ENCODE data around the gene ASTN2.

Gene ASTN2

DNA sequence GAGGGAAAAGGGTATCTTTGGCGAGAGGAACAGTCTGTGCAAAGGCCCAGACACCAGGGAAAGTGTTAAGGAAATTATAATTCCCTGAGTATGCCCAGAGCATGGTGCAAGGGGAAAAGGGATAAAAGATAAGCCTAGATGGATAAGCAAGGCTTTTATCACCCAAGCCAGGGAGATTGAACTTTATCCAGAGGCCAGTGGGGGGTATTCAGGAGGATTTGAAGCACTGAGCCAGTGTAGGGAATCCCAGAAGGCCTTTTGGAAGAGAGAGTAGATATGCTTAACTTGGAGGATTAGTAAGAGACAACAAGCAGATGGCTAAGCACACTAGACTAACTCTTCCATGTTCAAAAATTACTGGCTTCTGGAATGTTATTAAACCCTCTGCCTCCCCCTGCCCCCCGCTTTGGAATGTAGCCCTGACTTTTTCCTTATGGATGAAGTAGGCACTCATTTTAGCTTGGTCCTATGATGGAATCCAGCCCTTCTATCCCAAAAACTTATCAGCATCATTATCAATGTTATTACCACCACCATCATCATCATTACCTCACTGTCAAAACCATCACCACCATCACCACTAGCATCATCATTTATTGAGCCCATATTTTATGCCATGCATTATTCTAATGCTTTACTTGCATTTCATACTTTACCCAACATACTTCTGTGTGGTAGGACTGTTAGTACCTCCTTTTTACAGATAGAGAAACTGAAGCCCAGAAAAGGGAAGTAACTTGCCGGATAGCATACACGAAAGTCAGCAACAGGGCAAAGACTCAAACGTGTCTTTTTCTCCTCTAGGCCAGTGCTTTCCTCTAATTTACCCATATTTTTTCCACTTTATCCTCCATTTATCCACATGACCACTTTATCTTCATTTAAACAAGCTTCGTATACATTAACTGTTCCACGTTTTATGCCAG is 1024.3 kb downstream of the ASTN2 start:
- Histone ChIP-seq H2AFZ (ENCODE audit: low read depth, low read length) (no peak overlapping the region), H3K4me3 (ENCODE audit: low read length) (no peak overlapping the region), H3K27me3 (ENCODE audit: insufficient read depth, low read length) (no peaks in the 10 kb centered on the region), H3K36me3 (ENCODE audit: insufficient read depth, low read length) (peaks cover under 1% of the 10 kb centered on the region), H3K4me1 (ENCODE audit: insufficient read depth, low read length) (peaks cover 11% of the 10 kb centered on the region), H3K9me3 (ENCODE audit: low read length) (no peaks in the 10 kb centered on the region)

DNA sequence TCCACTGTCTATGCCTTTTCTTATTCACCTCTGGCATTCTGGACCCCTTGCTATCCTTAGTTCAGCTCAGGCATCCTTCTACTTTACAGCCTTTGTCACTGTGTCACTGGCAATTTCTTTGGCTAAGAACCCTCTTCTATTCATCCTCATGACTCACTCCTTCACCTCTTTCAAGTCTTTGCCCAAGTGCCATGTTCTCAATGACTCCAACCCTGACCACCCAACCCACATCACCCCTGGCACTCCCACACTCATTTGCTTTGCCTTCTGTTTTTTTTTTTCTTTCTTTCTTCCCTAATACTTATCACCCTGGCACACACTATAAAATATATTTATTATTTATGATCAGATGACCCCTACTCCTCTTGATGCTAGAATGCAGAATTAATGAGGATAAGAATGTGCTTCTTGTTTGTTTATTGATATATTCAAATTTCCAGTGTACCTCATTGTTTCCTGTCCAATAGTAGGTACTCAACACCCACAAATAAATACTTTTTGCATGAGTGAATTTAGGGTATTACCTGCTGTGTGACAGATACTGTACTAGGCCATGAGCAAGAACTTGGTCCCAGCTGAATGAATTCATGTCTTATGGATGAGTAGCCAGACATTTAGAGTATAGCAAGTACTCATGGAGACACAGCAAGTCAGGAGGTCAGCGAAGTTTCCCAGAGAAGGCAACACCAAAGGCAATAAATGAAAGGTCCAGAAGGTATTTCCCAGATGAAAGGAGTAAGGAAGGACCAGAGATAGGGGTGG is 1025.1 kb downstream of the ASTN2 start:
- H3K9me3 ChIP-seq (ENCODE audit: low read length) = no peaks in the 10 kb centered on the region
- H3K4me3 ChIP-seq (ENCODE audit: low read length) = no peak overlapping the region
- H3K36me3 ChIP-seq (ENCODE audit: insufficient read depth, low read length) = peaks cover 3% of the 10 kb centered on the region
- no peak overlapping the region for H2AFZ ChIP-seq (ENCODE audit: low read depth, low read length)
- H3K27me3 ChIP-seq (ENCODE audit: insufficient read depth, low read length) = no peaks in the 10 kb centered on the region
- peaks cover 4% of the 10 kb centered on the region for H3K4me1 ChIP-seq (ENCODE audit: insufficient read depth, low read length)

DNA sequence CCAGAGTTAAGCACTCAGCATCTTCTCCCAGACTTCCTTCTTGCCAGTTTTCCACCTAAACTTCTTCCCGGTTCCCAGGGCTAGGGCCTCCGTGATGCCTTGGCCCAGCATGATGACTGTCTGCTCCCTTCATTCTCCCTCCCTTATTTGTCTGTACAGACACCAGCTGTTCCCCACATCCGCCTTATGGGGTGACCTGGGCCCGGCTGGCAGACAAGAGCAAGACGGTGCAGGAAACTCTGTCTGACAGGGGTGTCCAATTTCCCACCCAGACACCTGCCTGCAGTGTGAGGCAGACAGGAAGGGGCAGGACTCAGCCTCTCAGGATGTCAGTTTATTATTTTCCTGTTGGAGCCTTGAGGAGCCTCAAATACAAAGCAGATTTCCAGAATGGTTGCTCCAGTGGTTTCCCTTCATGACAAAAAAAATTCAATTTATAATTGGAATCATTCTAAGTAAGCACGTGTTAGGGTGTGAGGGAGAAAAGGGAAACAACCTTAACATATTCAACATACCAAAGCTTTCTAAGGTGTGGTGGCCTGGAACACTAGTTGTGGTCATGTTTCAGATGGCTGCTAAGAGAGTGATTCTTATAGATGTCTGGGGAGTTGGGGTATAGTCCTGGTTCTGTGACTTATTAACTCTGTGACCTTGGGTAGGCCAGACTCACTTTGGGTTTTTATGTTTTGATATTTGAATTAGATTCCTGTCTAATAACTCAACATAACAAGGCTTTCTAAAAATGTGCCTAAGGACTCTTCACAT is 1026.7 kb downstream of the ASTN2 start:
- Histone ChIP-seq H3K27me3 (ENCODE audit: insufficient read depth, low read length) (no peaks in the 10 kb centered on the region), H2AFZ (ENCODE audit: low read depth, low read length) (no peak overlapping the region), H3K4me3 (ENCODE audit: low read length) (no peak overlapping the region), H3K36me3 (ENCODE audit: insufficient read depth, low read length) (peaks cover 3% of the 10 kb centered on the region), H3K9me3 (ENCODE audit: low read length) (no peaks in the 10 kb centered on the region), H3K4me1 (ENCODE audit: insufficient read depth, low read length) (no peaks in the 10 kb centered on the region)

DNA sequence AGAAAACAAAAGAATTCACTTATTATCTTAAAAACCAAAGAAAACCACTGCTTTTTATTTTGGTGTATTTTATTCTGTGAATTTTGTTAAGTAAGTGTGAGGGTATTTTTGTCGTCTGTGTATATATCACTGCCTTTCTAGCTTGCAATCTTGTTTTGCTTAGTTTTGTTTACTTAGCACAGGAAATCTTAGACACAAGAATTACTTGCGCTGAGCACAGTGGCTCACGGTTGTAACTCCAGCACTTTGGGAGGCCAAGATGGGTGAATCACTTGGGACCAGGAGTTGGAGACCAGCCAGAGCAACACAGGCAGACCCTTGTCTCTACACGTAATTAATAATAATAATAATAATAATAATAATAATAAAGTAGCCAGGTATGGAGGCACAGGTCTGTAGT is 1030.9 kb downstream of the ASTN2 start:
- H3K36me3 ChIP-seq (ENCODE audit: insufficient read depth, low read length) = peaks cover 5% of the 10 kb centered on the region

DNA sequence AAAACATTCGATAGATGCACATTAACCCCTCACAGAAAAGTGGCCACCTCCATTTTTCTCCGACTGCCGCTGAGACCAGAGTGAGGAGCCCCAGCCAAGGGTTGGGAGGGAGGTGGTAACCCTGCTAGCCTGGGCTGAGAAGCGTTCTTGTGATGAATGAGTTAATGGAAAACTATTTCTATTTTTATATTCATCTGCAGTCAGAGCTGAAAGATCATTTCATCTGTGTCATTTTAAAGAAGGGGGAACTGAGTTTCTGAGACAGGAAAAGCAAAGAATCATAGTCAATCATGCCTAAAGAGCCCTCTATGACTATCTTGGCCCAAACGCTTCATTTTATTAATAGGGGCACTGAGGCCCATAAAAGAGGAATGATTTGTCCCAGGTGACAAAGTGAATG is 1031.7 kb downstream of the ASTN2 start:
- Histone ChIP-seq H3K27me3 (ENCODE audit: insufficient read depth, low read length) (no peaks in the 10 kb centered on the region), H3K4me1 (ENCODE audit: insufficient read depth, low read length) (no peaks in the 10 kb centered on the region), H3K36me3 (ENCODE audit: insufficient read depth, low read length) (peaks cover 9% of the 10 kb centered on the region), H2AFZ (ENCODE audit: low read depth, low read length) (no peak overlapping the region), H3K4me3 (ENCODE audit: low read length) (no peak overlapping the region), H3K9me3 (ENCODE audit: low read length) (no peaks in the 10 kb centered on the region)

More for the DNA sequence above, 1030.9 kb downstream of the ASTN2 start:
- Histone ChIP-seq H3K4me1 (ENCODE audit: insufficient read depth, low read length) (no peaks in the 10 kb centered on the region), H3K9me3 (ENCODE audit: low read length) (no peaks in the 10 kb centered on the region), H2AFZ (ENCODE audit: low read depth, low read length) (no peak overlapping the region), H3K27me3 (ENCODE audit: insufficient read depth, low read length) (no peaks in the 10 kb centered on the region), H3K4me3 (ENCODE audit: low read length) (no peak overlapping the region)

DNA sequence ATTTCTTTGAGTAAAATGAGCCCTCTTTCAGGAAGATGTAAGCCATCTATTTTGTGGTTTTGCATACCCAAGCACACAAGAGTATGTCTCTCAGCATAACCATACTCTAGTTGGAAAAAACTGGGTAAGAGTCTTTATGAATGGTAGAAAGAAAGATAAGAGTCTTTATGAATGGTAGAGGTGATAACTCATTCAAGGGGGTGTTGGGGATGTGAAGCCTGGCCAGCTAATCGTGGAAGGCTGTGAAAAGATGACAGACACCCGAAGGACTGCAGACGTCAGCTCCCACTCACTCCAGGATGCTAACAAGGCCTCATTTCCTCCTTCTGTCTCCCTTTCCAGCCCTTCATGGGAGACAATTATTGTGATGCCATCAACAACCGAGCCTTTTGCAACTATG is 1032.8 kb downstream of the ASTN2 start:
- Histone ChIP-seq H3K36me3 (ENCODE audit: insufficient read depth, low read length) (peaks cover 9% of the 10 kb centered on the region), H3K9me3 (ENCODE audit: low read length) (no peaks in the 10 kb centered on the region), H3K27me3 (ENCODE audit: insufficient read depth, low read length) (no peaks in the 10 kb centered on the region), H3K4me3 (ENCODE audit: low read length) (no peak overlapping the region), H2AFZ (ENCODE audit: low read depth, low read length) (no peak overlapping the region), H3K4me1 (ENCODE audit: insufficient read depth, low read length) (no peaks in the 10 kb centered on the region)

DNA sequence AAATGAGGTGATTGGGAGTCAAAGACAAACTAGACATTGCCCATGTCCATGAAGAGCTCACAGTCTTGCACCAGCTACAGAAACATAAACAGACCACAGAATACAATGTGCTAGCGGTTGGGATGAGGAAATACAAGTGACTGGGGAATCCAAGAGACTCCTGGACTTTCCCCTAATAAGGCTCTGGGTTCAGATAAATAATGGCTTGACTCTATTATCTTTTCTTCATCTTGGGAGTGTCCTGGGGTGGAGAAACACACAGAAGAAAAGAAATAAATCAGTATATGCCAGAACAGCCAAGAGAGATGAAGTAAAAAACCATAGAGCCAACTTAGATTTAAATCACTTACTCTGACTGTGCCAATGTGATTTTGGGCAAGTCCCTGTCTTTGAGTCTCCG is 1033.5 kb downstream of the ASTN2 start:
- no peak overlapping the region for H2AFZ ChIP-seq (ENCODE audit: low read depth, low read length)
- peaks cover 9% of the 10 kb centered on the region for H3K36me3 ChIP-seq (ENCODE audit: insufficient read depth, low read length)
- no peak overlapping the region for H3K4me3 ChIP-seq (ENCODE audit: low read length)
- no peaks in the 10 kb centered on the region for H3K4me1 ChIP-seq (ENCODE audit: insufficient read depth, low read length)
- no peaks in the 10 kb centered on the region for H3K9me3 ChIP-seq (ENCODE audit: low read length)
- no peaks in the 10 kb centered on the region for H3K27me3 ChIP-seq (ENCODE audit: insufficient read depth, low read length)

DNA sequence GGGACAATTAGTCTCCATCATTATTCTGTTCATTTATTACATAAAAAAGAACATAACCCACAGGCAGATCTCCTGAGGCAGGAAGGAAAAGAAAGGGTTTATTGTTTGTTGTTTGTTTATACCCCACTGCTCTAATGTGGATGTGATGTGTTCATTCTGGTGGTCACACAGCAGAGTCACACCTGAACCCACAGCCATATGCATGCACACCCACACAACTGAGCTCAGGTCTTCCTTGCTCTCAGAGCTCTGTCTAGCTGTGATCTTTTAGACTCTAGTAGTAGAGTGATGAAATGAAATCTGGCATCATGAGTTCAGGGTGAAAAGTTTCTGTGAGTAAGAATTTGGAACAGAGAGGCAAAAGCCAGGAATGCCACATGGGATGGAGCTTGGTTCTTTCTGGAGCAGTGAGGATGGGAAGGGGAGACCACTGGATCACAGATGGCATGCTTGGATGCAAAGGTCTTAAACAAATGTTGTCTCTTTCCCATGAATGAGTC is 1034.3 kb downstream of the ASTN2 start:
- Histone ChIP-seq H3K9me3 (ENCODE audit: low read length) (no peaks in the 10 kb centered on the region), H3K36me3 (ENCODE audit: insufficient read depth, low read length) (peaks cover 8% of the 10 kb centered on the region), H3K4me3 (ENCODE audit: low read length) (no peak overlapping the region), H3K27me3 (ENCODE audit: insufficient read depth, low read length) (no peaks in the 10 kb centered on the region), H3K4me1 (ENCODE audit: insufficient read depth, low read length) (no peaks in the 10 kb centered on the region), H2AFZ (ENCODE audit: low read depth, low read length) (no peak overlapping the region)

DNA sequence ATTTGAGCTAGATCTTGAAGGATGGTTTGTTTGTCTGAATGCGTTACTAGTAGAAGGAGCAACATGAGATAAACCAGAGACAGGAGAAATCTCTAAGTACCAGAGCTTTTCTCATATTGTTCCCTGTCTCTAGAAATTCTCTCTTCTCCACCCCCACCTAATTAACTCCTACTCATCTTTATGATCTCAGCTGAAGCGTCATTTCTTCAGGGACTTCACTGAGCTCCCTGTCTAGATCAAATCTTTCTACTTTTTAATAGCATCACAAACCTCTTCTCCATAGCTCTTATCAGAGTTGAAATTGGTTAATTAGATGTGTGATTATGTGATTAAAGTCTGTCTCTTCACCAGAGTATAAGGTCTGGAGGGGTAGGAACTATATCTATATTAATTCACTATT is 1035.0 kb downstream of the ASTN2 start:
- no peak overlapping the region for H3K4me3 ChIP-seq (ENCODE audit: low read length)
- no peaks in the 10 kb centered on the region for H3K4me1 ChIP-seq (ENCODE audit: insufficient read depth, low read length)
- peaks cover 6% of the 10 kb centered on the region for H3K36me3 ChIP-seq (ENCODE audit: insufficient read depth, low read length)
- no peaks in the 10 kb centered on the region for H3K27me3 ChIP-seq (ENCODE audit: insufficient read depth, low read length)
- no peak overlapping the region for H2AFZ ChIP-seq (ENCODE audit: low read depth, low read length)
- no peaks in the 10 kb centered on the region for H3K9me3 ChIP-seq (ENCODE audit: low read length)

DNA sequence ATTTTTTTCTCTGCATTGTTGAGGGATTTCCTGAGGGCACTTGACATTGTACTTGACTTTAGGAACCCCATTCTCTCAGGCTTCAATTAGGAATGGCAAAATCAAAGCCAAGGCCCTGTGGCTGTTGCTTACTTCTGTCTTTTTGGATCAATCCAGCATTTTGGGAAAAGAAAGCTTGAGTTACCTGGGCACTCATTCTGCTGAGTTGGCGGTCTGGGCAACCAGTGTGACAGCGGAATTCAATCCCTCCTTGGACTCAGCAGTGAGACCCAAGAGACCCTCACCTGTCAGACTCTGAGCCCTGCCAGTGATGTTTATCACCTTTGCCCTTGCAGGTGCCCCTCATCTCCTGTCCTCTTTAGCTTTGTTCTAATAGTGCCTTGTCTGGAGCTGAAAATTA is 1036.0 kb downstream of the ASTN2 start:
- H3K4me1 ChIP-seq (ENCODE audit: insufficient read depth, low read length) = no peaks in the 10 kb centered on the region
- no peak overlapping the region for H2AFZ ChIP-seq (ENCODE audit: low read depth, low read length)
- no peaks in the 10 kb centered on the region for H3K27me3 ChIP-seq (ENCODE audit: insufficient read depth, low read length)
- no peaks in the 10 kb centered on the region for H3K9me3 ChIP-seq (ENCODE audit: low read length)
- H3K4me3 ChIP-seq (ENCODE audit: low read length) = no peak overlapping the region
- peaks cover 6% of the 10 kb centered on the region for H3K36me3 ChIP-seq (ENCODE audit: insufficient read depth, low read length)

DNA sequence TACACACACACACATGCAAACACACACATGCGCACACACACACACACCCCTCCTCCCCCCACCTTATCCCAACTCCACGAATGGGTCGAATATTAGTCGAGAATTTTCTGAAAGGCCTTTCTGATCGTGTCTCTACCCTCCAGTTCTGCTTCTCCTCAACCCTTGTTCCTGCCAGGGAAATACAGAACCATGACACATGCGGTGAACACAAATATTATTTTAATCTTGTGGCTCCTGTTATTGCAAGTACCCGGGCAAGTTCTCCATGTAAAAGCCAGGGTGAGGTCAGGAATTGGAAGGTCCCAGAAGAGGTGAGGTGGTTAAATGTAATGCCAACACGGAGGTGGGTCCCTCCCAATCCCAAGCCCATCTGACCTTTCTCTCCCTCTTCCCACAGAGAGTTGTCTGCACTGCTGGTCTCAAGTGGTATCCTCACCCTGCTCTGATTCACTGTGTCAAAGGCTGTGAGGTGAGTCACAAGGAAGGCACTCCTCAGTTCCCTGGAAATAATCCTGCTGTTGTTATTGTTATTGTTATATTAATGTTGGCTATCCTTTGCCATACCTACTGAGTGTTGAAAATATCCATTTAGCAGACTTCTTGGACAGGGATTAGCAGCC is 1037.6 kb downstream of the ASTN2 start:
- H2AFZ ChIP-seq (ENCODE audit: low read depth, low read length) = no peak overlapping the region
- no peaks in the 10 kb centered on the region for H3K27me3 ChIP-seq (ENCODE audit: insufficient read depth, low read length)
- no peaks in the 10 kb centered on the region for H3K9me3 ChIP-seq (ENCODE audit: low read length)
- H3K4me3 ChIP-seq (ENCODE audit: low read length) = no peak overlapping the region
- H3K4me1 ChIP-seq (ENCODE audit: insufficient read depth, low read length) = no peaks in the 10 kb centered on the region
- peaks cover 6% of the 10 kb centered on the region for H3K36me3 ChIP-seq (ENCODE audit: insufficient read depth, low read length)
